Measurements from ENCODE around the gene CCDC185. TPM values are rescaled to one million over a fixed set of nuclear protein-coding genes. Genes with fewer than 3 reads are reported as not detected.

The CCDC185 gene
- total and polyA plus RNA-seq, 7 donors: not detected

GRCh38 chr1:223401873-223402789 lies 8.9 kb downstream of the CCDC185 start:
- no peak for ATAC-seq

DNA sequence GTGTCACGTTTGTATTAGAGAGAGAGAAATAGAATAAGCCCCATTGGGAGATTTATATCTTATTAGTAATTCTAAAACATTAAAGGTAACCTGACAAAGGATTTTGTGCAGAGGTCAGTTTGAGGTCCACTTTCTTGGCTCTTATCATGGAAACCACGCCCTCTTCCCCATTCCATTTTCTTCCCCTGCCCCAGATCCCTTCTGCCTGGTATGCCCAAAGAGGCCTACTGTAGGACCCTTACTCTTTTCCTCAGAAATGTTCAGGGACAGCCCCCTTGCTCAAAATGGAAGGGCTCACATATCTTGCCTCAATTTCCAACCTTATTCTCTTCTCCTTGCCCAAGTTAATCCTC lies 9.6 kb downstream of the CCDC185 start:
- peaks cover 0 to 2% (median 0%) of the 10 kb centered on the region in 3 donors for H3K27me3 ChIP-seq (ENCODE audit: insufficient read depth in 3 of 3, low read length in 2 of 3)
- TF ChIP-seq, protein P1, sequence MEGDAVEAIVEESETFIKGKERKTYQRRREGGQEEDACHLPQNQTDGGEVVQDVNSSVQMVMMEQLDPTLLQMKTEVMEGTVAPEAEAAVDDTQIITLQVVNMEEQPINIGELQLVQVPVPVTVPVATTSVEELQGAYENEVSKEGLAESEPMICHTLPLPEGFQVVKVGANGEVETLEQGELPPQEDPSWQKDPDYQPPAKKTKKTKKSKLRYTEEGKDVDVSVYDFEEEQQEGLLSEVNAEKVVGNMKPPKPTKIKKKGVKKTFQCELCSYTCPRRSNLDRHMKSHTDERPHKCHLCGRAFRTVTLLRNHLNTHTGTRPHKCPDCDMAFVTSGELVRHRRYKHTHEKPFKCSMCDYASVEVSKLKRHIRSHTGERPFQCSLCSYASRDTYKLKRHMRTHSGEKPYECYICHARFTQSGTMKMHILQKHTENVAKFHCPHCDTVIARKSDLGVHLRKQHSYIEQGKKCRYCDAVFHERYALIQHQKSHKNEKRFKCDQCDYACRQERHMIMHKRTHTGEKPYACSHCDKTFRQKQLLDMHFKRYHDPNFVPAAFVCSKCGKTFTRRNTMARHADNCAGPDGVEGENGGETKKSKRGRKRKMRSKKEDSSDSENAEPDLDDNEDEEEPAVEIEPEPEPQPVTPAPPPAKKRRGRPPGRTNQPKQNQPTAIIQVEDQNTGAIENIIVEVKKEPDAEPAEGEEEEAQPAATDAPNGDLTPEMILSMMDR (IDR thresholded peaks at IDR 0.05): no peak
- WGBS, 3 donors: 71 to 82% (median 81%) methylated on average over 2 of the region's 2 CpGs
- no peak overlapping the region for H3K4me3 ChIP-seq
- no peaks in the 10 kb centered on the region for H3K36me3 ChIP-seq (ENCODE audit: insufficient read depth in 1 of 2, low read depth in 1 of 2)
- intact Hi-C loops (cut with DNase I): no loop called here
- H3K9me3 ChIP-seq: no peaks in the 10 kb centered on the region
- no peaks in the 10 kb centered on the region for H3K4me1 ChIP-seq
- DNase-seq (no peak), ATAC-seq (no peak)
- no peak overlapping the region for H3K27ac ChIP-seq

More at GRCh38 chr1:223401873-223402789, 8.9 kb downstream of the CCDC185 start:
- intact Hi-C loops (cut with DNase I): no loop called here
- Histone ChIP-seq H3K9me3 (no peaks in the 10 kb centered on the region), H3K4me1 (no peaks in the 10 kb centered on the region), H3K27me3 (ENCODE audit: insufficient read depth in 3 of 3, low read length in 2 of 3) (peaks cover 0 to 2% (median 0%) of the 10 kb centered on the region in 3 donors), H3K36me3 (ENCODE audit: insufficient read depth in 1 of 2, low read depth in 1 of 2) (no peaks in the 10 kb centered on the region), H3K4me3 (no peak overlapping the region), H3K27ac (no peak overlapping the region)
- no peak for DNase-seq
- TF ChIP-seq, protein P1 (IDR thresholded peaks at IDR 0.05): no peak
- WGBS, 3 donors: 72 to 88% (median 75%) methylated on average over 2 of the region's 2 CpGs

GRCh38 chr1:223403184-223403815 lies 10.1 kb downstream of the CCDC185 start:
- WGBS, 3 donors: 69 to 78% (median 77%) methylated on average over 3 of the region's 3 CpGs
- Histone ChIP-seq H3K36me3 (ENCODE audit: insufficient read depth in 1 of 2, low read depth in 1 of 2) (no peaks in the 10 kb centered on the region), H3K9me3 (no peaks in the 10 kb centered on the region), H3K4me3 (no peak overlapping the region), H3K4me1 (no peaks in the 10 kb centered on the region), H3K27ac (no peak overlapping the region), H3K27me3 (ENCODE audit: insufficient read depth in 3 of 3, low read length in 2 of 3) (peaks cover 0 to 2% (median 0%) of the 10 kb centered on the region in 3 donors)
- DNase-seq (no peak), ATAC-seq (no peak)
- intact Hi-C loops (cut with DNase I): no loop called here
- TF ChIP-seq, protein P1 (IDR thresholded peaks at IDR 0.05): no peak

DNA sequence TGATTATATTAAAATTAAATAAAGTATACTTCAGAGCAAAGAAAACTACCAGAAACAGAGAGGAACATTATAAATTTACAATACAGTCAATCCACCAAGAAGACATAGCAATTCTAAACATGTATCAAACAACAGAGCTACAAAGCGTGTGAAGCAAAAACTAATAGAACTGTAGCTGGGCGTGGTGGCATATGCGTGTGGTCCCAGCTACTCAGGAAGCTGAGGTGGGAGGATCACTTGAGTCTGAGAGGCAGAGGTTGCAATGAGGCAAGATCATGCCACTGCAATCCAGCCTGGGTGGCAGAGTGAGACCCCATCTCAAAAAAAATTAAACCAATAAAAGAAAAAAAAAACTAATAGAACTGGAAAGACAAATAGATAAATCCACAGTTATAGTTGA lies 12.3 kb downstream of the CCDC185 start:
- WGBS, 3 donors: 91 to 95% (median 91%) methylated on average over 3 of the region's 3 CpGs
- intact Hi-C loops (cut with DNase I): no loop called here
- no peaks in the 10 kb centered on the region for H3K9me3 ChIP-seq
- no peaks in the 10 kb centered on the region for H3K4me1 ChIP-seq
- H3K27ac ChIP-seq: no peak overlapping the region
- TF ChIP-seq, protein P1 (IDR thresholded peaks at IDR 0.05): no peak
- H3K36me3 ChIP-seq (ENCODE audit: insufficient read depth in 1 of 2, low read depth in 1 of 2): no peaks in the 10 kb centered on the region
- ATAC-seq (no peak), DNase-seq (no peak)
- no peak overlapping the region for H3K4me3 ChIP-seq
- peaks cover 0 to 2% (median 0%) of the 10 kb centered on the region in 3 donors for H3K27me3 ChIP-seq (ENCODE audit: insufficient read depth in 3 of 3, low read length in 2 of 3)
